Skeletal muscle cell (primary cell): Measurements from ENCODE around the gene SPAG16.
A peak's percentile ranks its signal among the peaks of the same experiment; 100 is the strongest.

ENCODE experiments used
- DNase-seq: peaks from one replicate; pipeline ENCODE4 v3.0.0-alpha.2; 2010; ENCODE audit warnings: low read depth
- H3K4me3 ChIP-seq: 2 replicates; pipeline ENCODE4 v1.5.1; 2011; ENCODE audit warnings: low read depth, mild to moderate bottlenecking, control low read depth, low read length, moderate library complexity

Gene SPAG16

DNA sequence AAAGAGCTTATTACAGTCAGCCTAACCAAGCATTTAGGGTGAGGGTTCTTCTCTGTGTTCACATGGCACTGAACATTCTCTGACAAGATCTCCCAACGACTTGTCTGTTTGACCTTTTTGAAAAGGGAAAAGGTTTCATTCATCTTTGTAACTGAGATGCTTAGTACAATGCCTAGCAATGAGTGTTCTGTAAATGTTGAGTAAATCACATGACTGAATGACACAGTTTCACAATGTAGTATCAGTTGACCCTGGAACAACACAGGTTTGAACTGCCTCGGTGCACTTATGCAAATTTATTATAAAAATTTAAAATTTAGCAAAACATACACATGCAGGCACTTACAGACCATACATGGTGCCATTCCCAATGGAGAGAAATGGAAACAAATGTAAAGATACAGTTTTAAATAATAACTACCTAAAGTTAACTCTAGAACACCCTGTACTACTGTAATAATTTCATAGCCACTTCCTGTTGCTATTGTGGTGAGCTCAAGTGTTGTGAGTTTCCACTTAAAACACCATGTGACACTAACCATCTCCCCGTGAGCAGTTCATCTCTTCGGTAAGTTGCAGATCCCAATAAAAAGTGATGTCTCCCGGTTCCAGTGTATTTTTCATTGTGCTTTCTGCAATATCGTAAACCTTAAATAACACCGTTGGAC, 1092.5 kb downstream of the SPAG16 start:
- no peak overlapping the region for H3K4me3 ChIP-seq
- no peak for DNase-seq

DNA sequence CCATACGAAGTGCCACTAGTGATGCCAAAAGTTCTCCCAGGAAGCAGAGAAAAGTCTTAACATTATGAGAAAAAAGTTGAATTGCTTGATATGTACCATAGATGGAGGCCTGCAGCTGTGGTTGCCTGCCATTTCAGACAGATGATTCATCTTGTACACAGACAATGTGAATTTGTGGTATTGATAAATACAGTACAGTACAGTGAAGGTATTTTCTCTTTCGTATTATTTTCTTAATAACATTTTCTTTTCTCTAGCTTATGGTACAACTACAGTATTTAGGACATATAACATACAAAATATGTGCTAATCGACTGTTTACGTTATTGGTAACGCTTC, 1093.0 kb downstream of the SPAG16 start:
- no peak overlapping the region for H3K4me3 ChIP-seq
- no peak for DNase-seq

DNA sequence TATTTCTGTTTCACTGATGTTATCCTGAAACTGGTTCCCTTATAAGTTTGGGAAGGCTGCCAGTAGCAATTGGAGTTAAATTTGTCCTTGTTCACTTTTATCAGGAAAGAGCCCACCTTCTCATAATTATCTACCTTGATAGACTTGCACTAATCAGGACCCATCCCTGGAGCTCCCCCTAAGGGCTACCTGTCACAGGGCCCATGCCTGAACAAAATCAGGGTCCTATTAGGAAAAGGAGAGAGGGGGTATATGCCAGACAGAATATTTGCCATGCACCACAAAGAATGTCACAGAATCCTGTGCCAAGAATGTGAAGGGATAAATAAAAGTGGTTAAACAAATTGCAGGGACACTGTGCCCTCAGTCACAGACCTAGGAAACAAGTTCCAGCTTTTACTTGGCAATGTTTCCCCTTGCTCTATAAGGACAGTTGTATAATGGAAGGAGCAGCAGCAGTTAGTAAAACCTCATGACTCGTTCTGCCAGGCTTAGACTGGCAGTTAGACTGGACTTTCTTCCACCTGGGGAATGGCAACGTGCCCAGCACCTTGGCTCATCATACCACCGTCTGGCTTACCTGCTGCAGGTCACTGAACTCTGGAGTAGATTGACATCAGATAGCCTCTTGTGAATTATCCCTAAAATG, 1094.3 kb downstream of the SPAG16 start:
- no peak for DNase-seq
- H3K4me3 ChIP-seq: no peak overlapping the region

DNA sequence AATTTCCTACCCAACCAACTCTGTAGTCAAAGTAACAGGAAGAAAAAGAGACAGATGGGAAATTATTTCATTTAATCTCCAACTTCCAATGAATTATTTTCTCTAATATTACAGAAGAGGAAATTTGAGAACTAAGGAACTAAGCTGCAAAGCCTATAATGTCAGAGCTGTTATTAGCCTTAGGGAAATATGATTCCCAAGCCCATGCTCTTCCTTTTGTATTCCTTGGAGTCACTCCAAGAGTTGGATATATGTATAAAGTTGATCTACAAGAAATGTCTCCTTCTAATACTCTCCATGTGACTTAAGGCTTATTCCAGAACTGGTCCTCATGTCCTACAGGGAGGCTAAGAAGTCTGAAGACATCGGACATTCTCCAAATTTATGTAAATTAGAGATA, 1095.0 kb downstream of the SPAG16 start:
- H3K4me3 ChIP-seq: no peak overlapping the region
- no peak for DNase-seq

GRCh38 chr2:214380681-214381080, 1096.4 kb downstream of the SPAG16 start:
- no peak overlapping the region for H3K4me3 ChIP-seq
- no peak for DNase-seq

DNA sequence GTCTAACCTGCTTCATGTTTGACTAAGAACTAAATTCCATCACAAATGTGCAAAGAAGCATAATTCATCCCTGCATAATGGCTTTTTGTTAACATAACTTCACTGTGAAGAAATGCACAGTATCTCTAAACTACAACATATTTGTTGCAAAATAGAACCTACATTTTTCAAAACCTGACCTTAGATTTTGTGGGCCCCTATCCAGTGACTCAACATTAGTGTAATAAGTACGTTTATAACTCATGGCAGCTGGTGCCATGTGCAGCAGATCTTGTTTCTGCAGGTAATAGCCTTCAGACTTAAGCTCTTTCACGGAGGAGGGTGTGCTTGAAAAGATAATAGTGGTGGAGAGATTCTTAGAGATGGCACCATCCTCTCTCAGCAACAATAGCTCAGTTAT, 1098.0 kb downstream of the SPAG16 start:
- no peak for DNase-seq

DNA sequence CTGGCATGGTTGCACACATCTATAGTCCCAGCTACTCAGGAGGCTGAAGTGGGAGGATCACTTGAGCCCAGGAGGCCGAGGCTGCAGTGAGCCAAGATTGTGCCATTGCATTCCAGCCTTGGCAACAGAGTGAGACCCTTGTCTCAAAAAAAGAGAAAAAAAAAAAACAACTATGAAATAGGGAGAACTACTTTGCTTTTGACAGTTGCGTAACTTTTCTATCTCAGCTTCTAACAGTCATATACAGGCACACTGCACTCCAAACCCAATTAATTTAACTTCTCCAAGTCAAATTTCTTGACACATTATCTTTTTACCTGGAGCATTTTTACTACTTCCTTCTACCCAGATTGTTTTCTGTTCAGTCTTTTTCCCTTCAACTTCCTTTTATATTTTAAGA, 1102.5 kb downstream of the SPAG16 start:
- H3K4me3 ChIP-seq: no peak overlapping the region

More for the DNA sequence above, 1098.0 kb downstream of the SPAG16 start:
- H3K4me3 ChIP-seq: no peak overlapping the region

DNA sequence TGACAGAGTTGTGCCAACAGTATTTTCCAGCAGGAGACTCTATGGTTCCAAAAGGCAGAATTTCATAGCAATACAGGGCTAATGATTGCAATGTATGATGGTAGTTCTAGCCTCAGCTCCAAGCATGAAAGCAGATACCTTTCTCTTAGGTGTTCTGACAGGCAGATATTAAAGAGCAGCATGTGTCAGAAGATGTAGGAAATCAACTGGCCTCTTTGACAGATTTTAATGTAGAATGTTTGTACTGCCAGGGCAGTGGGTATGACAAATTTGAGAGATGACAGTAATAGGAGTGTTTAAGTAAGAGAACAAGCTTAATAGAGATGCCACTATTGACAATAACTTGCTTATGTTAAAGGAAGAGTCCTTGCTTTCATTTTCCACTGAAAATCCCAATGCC, 1105.1 kb downstream of the SPAG16 start:
- H3K4me3 ChIP-seq: no peak overlapping the region
- no peak for DNase-seq

More for the DNA sequence above, 1102.5 kb downstream of the SPAG16 start:
- DNase-seq: no peak

DNA sequence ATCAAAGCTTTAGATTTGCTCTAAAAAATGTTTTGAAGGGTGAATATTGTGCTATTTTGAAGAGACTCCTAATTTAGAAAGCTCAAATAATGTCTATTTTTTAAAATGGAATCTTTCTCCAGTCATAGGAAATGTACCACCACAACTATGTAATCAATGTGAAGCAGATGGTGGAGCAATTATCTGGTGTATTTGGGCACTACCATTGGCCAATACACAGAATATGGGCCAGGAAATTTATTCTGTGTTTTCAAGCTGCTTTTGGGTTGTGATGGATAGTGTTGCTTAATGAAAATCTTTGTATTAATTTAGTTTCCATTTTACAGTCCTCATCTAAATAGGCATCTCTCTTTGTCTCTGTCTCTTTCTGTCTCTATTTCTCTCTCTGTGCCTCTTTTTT, 1109.5 kb downstream of the SPAG16 start:
- DNase-seq: no peak

DNA sequence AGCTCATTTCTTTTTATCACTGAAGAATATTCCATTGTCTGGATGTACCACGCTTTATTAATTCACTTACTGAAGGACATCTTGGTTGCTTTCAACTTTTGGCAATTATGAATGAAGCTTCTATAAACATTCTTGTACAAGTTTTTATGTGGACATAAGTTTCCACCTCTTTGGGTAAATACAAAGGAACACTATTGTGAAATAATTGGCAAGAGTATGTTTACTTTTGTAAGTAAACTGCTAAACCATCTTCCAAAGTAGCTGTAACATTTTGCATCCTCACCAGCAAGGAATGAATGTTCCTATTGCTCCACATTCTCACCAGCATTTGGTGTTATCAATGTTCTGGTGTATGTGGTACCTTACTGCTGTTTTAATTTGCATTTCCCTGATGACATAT, 1110.8 kb downstream of the SPAG16 start:
- no peak overlapping the region for H3K4me3 ChIP-seq
- DNase-seq: no peak

More for the DNA sequence above, 1109.5 kb downstream of the SPAG16 start:
- no peak overlapping the region for H3K4me3 ChIP-seq

GRCh38 chr2:214401580-214401979, 1117.3 kb downstream of the SPAG16 start:
- no peak overlapping the region for H3K4me3 ChIP-seq
- DNase-seq: no peak

GRCh38 chr2:214410128-214410775, 1126.0 kb downstream of the SPAG16 start:
- no peak for DNase-seq
- H3K4me3 ChIP-seq: no peak overlapping the region

DNA sequence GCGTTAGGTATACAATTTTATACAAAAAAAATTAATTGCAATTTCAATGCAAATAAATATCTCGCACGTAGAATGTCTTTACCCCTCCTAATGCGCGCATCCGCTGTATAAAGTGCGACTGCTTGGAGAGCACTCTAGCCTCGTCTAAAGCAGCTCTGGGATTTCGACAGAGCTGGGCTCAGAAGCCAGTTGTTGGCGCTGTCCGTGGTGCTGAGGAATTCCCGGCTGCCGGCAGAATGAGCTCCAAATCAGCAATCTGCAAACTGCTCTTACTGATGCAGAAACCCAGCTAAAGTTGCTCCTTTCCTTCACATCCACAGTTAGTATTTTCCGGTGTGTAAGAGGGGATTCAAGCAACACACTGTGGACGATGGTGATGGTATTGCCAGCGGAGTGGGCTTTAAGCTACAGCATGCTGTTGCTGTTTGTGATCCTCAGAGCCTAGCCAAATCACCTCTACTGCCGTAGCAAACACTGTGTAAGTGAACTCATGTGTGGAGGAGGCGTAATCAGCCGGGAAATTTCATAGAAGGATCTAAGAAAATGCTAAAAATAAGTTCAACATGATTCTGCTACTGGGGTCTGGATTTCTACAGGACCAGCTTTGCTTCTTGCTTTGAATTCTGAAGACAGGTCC, 1126.8 kb downstream of the SPAG16 start, which contains the start of gene VWC2L:
Gene VWC2L (plus strand): TSS at position 137 of the 637 bp plus-strand sequence. CDS start 3,140 bp downstream, outside the sequence.
- H3K4me3 ChIP-seq: no peak within 1 kb of the TSS
- peak; percentile 26 for DNase-seq

- DNase-seq: no peak
- H3K4me3 ChIP-seq: no peak overlapping the region
Measured at GRCh38 chr2:214412679-214413078, 1128.4 kb downstream of the SPAG16 start.

DNA sequence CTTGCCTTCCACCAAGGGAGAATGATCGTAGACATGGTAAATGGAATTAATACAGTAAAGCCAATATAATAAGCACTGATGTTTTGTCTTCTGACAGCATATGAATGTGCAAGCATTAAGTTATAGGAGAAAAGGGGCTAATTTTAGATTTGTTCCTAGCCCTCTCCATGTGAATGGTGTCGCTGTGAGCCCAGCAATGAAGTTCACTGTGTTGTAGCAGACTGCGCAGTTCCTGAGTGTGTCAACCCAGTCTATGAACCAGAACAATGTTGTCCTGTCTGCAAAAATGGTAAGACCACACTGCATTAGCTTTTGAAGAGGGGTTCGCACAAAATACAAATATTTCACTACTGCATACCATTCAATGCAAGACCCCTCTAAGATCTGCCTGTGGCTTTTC, 1152.2 kb downstream of the SPAG16 start:
- no peak for DNase-seq
- H3K4me3 ChIP-seq: no peak overlapping the region

DNA sequence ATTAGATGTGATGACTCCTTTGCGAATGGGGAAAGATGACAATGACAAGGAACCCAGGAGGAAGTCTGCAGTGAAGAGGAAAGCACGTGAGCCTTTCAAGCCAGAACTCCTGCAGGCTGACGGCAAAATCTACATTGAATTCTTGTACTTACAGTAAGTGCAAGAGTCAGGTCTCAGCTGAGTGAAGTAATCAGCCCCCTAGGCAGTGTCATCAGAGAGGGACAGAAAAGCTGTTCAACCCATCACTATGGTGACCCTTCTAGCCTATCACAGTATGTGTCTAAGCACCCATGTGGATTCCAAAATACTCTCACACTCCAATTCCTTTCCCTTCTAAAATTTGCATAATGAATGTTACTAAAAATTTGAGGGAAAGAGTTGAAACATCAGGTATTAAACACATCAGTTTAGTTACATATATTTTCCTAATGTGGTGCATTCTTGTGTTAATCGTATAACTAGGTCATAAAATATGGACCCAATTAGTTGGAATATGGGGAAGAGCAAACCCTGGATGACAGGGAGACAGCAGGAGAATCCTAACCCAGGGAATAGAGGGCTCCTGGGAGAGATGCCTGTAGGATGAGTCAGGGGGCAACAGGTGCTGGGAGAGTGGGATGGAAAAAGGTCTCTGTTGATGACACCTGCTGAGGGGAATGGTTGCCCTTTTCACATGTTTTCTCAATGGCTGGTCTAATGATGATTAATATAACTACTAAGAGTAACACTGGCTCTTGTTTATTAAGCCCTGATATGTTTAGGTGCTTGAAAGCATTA, 1166.0 kb downstream of the SPAG16 start:
- H3K4me3 ChIP-seq: no peak overlapping the region
- no peak for DNase-seq

- no peak for DNase-seq
- H3K4me3 ChIP-seq: no peak overlapping the region
Measured at GRCh38 chr2:214451516-214452275, 1167.4 kb downstream of the SPAG16 start.
